ENCODE measurements around the gene PTPRD.

Gene PTPRD

GRCh38 chr9:8637626-8638025 is 1975.2 kb downstream of the PTPRD start:
- DNase-seq (ENCODE audit: extremely low read depth in 1 of 2, low read depth in 1 of 2): no peak

- DNase-seq (ENCODE audit: extremely low read depth in 1 of 2, low read depth in 1 of 2): no peak
These were observed 1979.0 kb downstream of the PTPRD start for GRCh38 chr9:8633784-8634183.

GRCh38 chr9:8632493-8632892 is 1980.3 kb downstream of the PTPRD start:
- DNase-seq (ENCODE audit: extremely low read depth in 1 of 2, low read depth in 1 of 2): no peak

GRCh38 chr9:8628791-8629190 is 1984.0 kb downstream of the PTPRD start:
- no peak for DNase-seq (ENCODE audit: extremely low read depth in 1 of 2, low read depth in 1 of 2)

- no peak for DNase-seq (ENCODE audit: extremely low read depth in 1 of 2, low read depth in 1 of 2)
These were observed 1984.7 kb downstream of the PTPRD start for GRCh38 chr9:8627976-8628679.

- no peak for DNase-seq (ENCODE audit: extremely low read depth in 1 of 2, low read depth in 1 of 2)
These were observed 1989.9 kb downstream of the PTPRD start for GRCh38 chr9:8622871-8623270.

GRCh38 chr9:8622222-8622802 is 1990.5 kb downstream of the PTPRD start:
- DNase-seq (ENCODE audit: extremely low read depth in 1 of 2, low read depth in 1 of 2): no peak

GRCh38 chr9:8621416-8621815 is 1991.4 kb downstream of the PTPRD start:
- DNase-seq (ENCODE audit: extremely low read depth in 1 of 2, low read depth in 1 of 2): no peak

GRCh38 chr9:8616414-8616813 is 1996.4 kb downstream of the PTPRD start:
- no peak for DNase-seq (ENCODE audit: extremely low read depth in 1 of 2, low read depth in 1 of 2)

- DNase-seq (ENCODE audit: extremely low read depth in 1 of 2, low read depth in 1 of 2): no peak
These were observed 1997.8 kb downstream of the PTPRD start for GRCh38 chr9:8614926-8615440.

- DNase-seq (ENCODE audit: extremely low read depth in 1 of 2, low read depth in 1 of 2): no peak
These were observed 1999.4 kb downstream of the PTPRD start for GRCh38 chr9:8613346-8613825.

GRCh38 chr9:8611153-8611552 is 2001.6 kb downstream of the PTPRD start:
- no peak for DNase-seq (ENCODE audit: extremely low read depth in 1 of 2, low read depth in 1 of 2)

- no peak for DNase-seq (ENCODE audit: extremely low read depth in 1 of 2, low read depth in 1 of 2)
These were observed 2002.5 kb downstream of the PTPRD start for GRCh38 chr9:8610256-8610655.

GRCh38 chr9:8605096-8605495 is 2007.7 kb downstream of the PTPRD start:
- DNase-seq (ENCODE audit: extremely low read depth in 1 of 2, low read depth in 1 of 2): no peak

- DNase-seq (ENCODE audit: extremely low read depth in 1 of 2, low read depth in 1 of 2): no peak
These were observed 2008.6 kb downstream of the PTPRD start for GRCh38 chr9:8604201-8604600.

GRCh38 chr9:8600914-8601680 is 2011.7 kb downstream of the PTPRD start:
- DNase-seq (ENCODE audit: extremely low read depth in 1 of 2, low read depth in 1 of 2): no peak

GRCh38 chr9:8599937-8600336 is 2012.9 kb downstream of the PTPRD start:
- DNase-seq (ENCODE audit: extremely low read depth in 1 of 2, low read depth in 1 of 2): no peak

GRCh38 chr9:8589476-8589875 is 2023.3 kb downstream of the PTPRD start:
- no peak for DNase-seq (ENCODE audit: extremely low read depth in 1 of 2, low read depth in 1 of 2)

- DNase-seq (ENCODE audit: extremely low read depth in 1 of 2, low read depth in 1 of 2): no peak
These were observed 2027.8 kb downstream of the PTPRD start for GRCh38 chr9:8585036-8585435.

- no peak for DNase-seq (ENCODE audit: extremely low read depth in 1 of 2, low read depth in 1 of 2)
These were observed 2033.1 kb downstream of the PTPRD start for GRCh38 chr9:8579661-8580060.

GRCh38 chr9:8576741-8577140 is 2036.1 kb downstream of the PTPRD start:
- DNase-seq (ENCODE audit: extremely low read depth in 1 of 2, low read depth in 1 of 2): no peak

- DNase-seq (ENCODE audit: extremely low read depth in 1 of 2, low read depth in 1 of 2): no peak
These were observed 2038.0 kb downstream of the PTPRD start for GRCh38 chr9:8574846-8575245.

Data from activated CD8-positive, alpha-beta memory T cell treated with anti-CD3 and anti-CD28 coated beads for 1 hour (primary cell).